Lower leg skin (tissue), 3 donors: Measurements from ENCODE around the gene BMX.

Source experiments
- POLR2A ChIP-seq, 2 donors: fragments of 450-650 bp; IDR thresholded peaks; one replicate each; pipeline ENCODE4 v1.6.1; 2016 to 2017; ENCODE audit warnings: antibody characterized with exemption in 2 of 2, mild to moderate bottlenecking in 1 of 2, moderate library complexity in 1 of 2
- TF ChIP-seq, protein P1 (sequence below), 3 donors: fragments of 450-650 bp; IDR thresholded peaks; one replicate each; pipeline ENCODE4 v1.5.1; 2016; ENCODE audit warnings: antibody characterized with exemption in 3 of 3, mild to moderate bottlenecking in 3 of 3, moderate library complexity in 2 of 3

DNA sequence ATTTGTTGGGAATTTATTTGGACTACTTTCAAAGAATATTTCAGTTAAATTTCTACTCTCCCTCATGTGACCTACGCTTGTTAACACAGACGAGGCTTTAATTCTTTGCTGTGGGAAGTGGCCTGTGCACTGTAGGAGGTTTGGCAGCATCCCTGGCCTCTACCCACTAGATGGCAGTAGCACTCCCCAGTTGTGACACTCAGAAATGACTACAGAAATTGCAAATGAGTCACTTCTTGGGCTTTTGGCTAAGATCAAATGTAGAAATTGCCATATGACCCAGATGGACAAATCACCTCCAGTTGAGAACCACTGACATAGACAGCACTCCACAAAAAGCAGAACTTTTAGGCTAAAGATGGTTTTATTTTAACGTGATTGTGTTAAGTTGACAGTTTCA, 29.6 kb upstream of the BMX start:
- TF ChIP-seq, protein P1, sequence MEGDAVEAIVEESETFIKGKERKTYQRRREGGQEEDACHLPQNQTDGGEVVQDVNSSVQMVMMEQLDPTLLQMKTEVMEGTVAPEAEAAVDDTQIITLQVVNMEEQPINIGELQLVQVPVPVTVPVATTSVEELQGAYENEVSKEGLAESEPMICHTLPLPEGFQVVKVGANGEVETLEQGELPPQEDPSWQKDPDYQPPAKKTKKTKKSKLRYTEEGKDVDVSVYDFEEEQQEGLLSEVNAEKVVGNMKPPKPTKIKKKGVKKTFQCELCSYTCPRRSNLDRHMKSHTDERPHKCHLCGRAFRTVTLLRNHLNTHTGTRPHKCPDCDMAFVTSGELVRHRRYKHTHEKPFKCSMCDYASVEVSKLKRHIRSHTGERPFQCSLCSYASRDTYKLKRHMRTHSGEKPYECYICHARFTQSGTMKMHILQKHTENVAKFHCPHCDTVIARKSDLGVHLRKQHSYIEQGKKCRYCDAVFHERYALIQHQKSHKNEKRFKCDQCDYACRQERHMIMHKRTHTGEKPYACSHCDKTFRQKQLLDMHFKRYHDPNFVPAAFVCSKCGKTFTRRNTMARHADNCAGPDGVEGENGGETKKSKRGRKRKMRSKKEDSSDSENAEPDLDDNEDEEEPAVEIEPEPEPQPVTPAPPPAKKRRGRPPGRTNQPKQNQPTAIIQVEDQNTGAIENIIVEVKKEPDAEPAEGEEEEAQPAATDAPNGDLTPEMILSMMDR (IDR thresholded peaks at IDR 0.05), result no peak
- TF ChIP-seq POLR2A (IDR thresholded peaks at IDR 0.05), result no peak
